DOHH2 (cell line): ENCODE data around the gene NKX3-2.

ENCODE experiments used
- H3F3A ChIP-seq: fragments of 200-600 bp; sonication (generic), shearing (Covaris generic); 2 replicates; pipeline ENCODE4 v1.6.0; 2016; ENCODE audit warnings: antibody characterized with exemption, mild to moderate bottlenecking; ENCODE audit not compliant: control insufficient read depth, insufficient read depth
- H3K27ac ChIP-seq: fragments of 200-600 bp; sonication (generic); 2 replicates; pipeline ENCODE4 v1.5.1; 2014; ENCODE audit warnings: low read depth, mild to moderate bottlenecking, low read length, moderate library complexity
- H3K27me3 ChIP-seq: fragments of 200-600 bp; sonication (generic); 2 replicates; pipeline ENCODE4 v1.6.1; 2014; ENCODE audit warnings: mild to moderate bottlenecking, low read length, mixed read lengths; ENCODE audit not compliant: control insufficient read depth
- H3K36me3 ChIP-seq: fragments of 200-600 bp; sonication (generic); 2 replicates; pipeline ENCODE4 v1.6.1; 2014; ENCODE audit warnings: mild to moderate bottlenecking, low read length, moderate library complexity, mixed read lengths; ENCODE audit not compliant: control insufficient read depth
- H3K4me1 ChIP-seq: fragments of 200-600 bp; sonication (generic); 2 replicates; pipeline ENCODE4 v1.6.1; 2014; ENCODE audit warnings: mild to moderate bottlenecking, low read length, mixed read lengths; ENCODE audit not compliant: control insufficient read depth
- H3K4me2 ChIP-seq: fragments of 200-600 bp; sonication (generic); 2 replicates; pipeline ENCODE4 v1.6.0; 2014; ENCODE audit warnings: mild to moderate bottlenecking, low read length, moderate library complexity
- H3K4me3 ChIP-seq: fragments of 200-600 bp; sonication (generic); 2 replicates; pipeline ENCODE4 v1.5.1; 2014; ENCODE audit warnings: mild to moderate bottlenecking, low read length, mixed read lengths
- H3K79me2 ChIP-seq: fragments of 200-600 bp; sonication (generic); 2 replicates; pipeline ENCODE4 v1.6.1; 2014; ENCODE audit warnings: mild to moderate bottlenecking, low read length, mixed read lengths; ENCODE audit not compliant: control insufficient read depth
- H3K9me2 ChIP-seq: fragments of 200-600 bp; sonication (generic); replicated peaks from 2 replicates; pipeline ENCODE4 v1.6.1; 2014; ENCODE audit warnings: mild to moderate bottlenecking, low read length, mixed read lengths; ENCODE audit not compliant: control insufficient read depth
- H3K9me3 ChIP-seq: fragments of 200-600 bp; sonication (generic); 2 replicates; pipeline ENCODE4 v1.6.1; 2014; ENCODE audit warnings: antibody characterized with exemption, low read length, mixed read lengths; ENCODE audit not compliant: control insufficient read depth, insufficient read depth
- H4K20me1 ChIP-seq: fragments of 200-600 bp; sonication (generic); 2 replicates; pipeline ENCODE4 v1.6.0; 2014; ENCODE audit warnings: low read depth, mild to moderate bottlenecking, antibody characterized with exemption, low read length, moderate library complexity; ENCODE audit not compliant: control insufficient read depth, insufficient read depth
- CTCF ChIP-seq: fragments of 200-600 bp; sonication (generic); IDR thresholded peaks from one replicate; pipeline ENCODE4 v1.5.1; 2014; ENCODE audit warnings: antibody characterized with exemption, mild to moderate bottlenecking, low read depth, low read length; ENCODE audit not compliant: poor library complexity, severe bottlenecking
- EZH2phosphoT487 ChIP-seq: fragments of 200-600 bp; sonication (generic); IDR thresholded peaks from 2 replicates; pipeline ENCODE4 v1.6.1; 2017; ENCODE audit warnings: borderline replicate concordance, mild to moderate bottlenecking, antibody characterized with exemption, low read length, moderate library complexity, mixed read lengths

The NKX3-2 gene

GRCh38 chr4:13535708-13536361, 8.5 kb downstream of the NKX3-2 start:
- Histone ChIP-seq H3K27me3 (peaks cover 40% of the 10 kb centered on the region), H3K9me2 (no peaks in the 10 kb centered on the region), H3K27ac (no peak overlapping the region), H3K4me1 (no peaks in the 10 kb centered on the region), H4K20me1 (no peaks in the 10 kb centered on the region), H3K4me3 (no peak overlapping the region), H3K9me3 (no peaks in the 10 kb centered on the region), H3F3A (no peaks in the 10 kb centered on the region), H3K79me2 (no peaks in the 10 kb centered on the region), H3K36me3 (no peaks in the 10 kb centered on the region), H3K4me2 (no peak overlapping the region)
- TF ChIP-seq CTCF (no peak), EZH2phosphoT487 (no peak)

DNA sequence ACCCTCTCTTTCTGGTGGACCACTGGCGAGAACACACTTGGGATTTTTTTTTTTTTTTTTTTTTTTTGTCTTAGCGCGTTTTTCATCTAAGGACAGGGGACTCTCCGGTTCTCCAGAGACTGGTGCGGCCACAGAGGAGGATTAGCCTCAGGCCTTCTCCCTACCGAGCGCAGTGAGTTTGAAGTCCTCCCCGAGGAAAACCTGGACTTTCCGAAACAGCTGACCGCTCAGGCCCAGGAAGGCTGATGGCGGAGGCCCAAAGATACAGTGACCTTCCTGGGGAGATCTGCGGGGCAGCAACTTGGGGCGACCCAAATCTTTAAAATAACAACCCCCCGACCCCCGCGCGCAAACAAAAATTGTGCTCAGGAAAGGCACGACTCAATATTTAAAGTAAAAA, 9.2 kb downstream of the NKX3-2 start:
- peaks cover 41% of the 10 kb centered on the region for H3K27me3 ChIP-seq
- H4K20me1 ChIP-seq, result no peaks in the 10 kb centered on the region
- no peaks in the 10 kb centered on the region for H3F3A ChIP-seq
- no peaks in the 10 kb centered on the region for H3K4me1 ChIP-seq
- no peak overlapping the region for H3K4me3 ChIP-seq
- H3K27ac ChIP-seq, result no peak overlapping the region
- TF ChIP-seq EZH2phosphoT487 (no peak), CTCF (no peak)
- no peaks in the 10 kb centered on the region for H3K79me2 ChIP-seq
- no peaks in the 10 kb centered on the region for H3K9me3 ChIP-seq
- no peak overlapping the region for H3K4me2 ChIP-seq
- H3K9me2 ChIP-seq, result no peaks in the 10 kb centered on the region
- H3K36me3 ChIP-seq, result no peaks in the 10 kb centered on the region

DNA sequence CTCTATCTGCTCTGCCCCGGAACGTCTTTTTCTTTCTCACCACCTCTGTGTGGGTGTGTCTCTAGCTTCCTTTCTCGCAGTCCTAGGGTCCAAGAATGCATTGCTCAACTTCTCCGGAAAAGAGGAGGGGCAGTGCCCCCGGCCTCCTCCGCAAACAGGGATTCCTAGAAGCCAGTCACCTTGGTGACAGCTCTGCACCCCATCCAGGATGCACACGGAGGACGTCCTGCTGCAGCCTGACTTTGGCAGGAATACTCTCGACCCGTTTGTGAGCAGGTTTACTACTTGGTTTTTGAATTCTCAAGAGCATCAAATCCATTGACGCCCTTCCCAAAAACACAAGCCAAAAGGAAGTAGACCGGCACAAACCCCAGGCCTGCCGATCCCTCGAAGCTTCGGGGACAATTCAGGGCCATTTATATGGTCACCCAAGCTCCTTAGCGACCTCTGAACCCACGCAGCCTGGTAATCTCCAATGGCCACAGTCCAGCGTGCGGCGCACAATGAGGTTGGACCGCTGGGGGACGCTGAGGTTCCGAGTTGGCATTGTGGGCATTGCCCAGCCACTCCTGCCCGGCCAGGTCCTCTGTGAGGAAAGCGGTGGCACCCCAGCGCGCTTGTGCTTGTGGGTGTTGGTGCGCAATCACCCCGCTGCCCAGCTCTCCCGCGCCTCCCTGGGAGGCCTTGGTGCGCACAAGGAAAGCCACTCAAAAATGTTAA, 9.8 kb downstream of the NKX3-2 start:
- Histone ChIP-seq H3K4me2 (no peak overlapping the region), H3K9me3 (no peaks in the 10 kb centered on the region), H3F3A (no peaks in the 10 kb centered on the region), H3K79me2 (no peaks in the 10 kb centered on the region), H3K9me2 (no peaks in the 10 kb centered on the region), H3K4me3 (no peak overlapping the region), H4K20me1 (no peaks in the 10 kb centered on the region), H3K36me3 (no peaks in the 10 kb centered on the region), H3K27ac (no peak overlapping the region), H3K4me1 (no peaks in the 10 kb centered on the region), H3K27me3 (peaks cover 42% of the 10 kb centered on the region)
- TF ChIP-seq EZH2phosphoT487, result no peak
- no peak for TF ChIP-seq CTCF
